ENCODE data around the gene LRRFIP1. TPM values are rescaled to one million over a fixed set of nuclear protein-coding genes. Genes with fewer than 3 reads are reported as not detected.

Gene LRRFIP1
- total and polyA plus RNA-seq, 2 of the 13 experiments (the other 11 are each of a cell fraction or from before 2014, with no cell fraction given), result 15.9 to 40.5 TPM

- no peak for TF ChIP-seq THAP7 (CRISPR knock-in tag; IDR thresholded peaks at IDR 0.05)
- TF ChIP-seq ZNF138 (CRISPR knock-in tag; IDR thresholded peaks at IDR 0.05; ENCODE audit: low read depth), result no peak
- TF ChIP-seq GPN1 (CRISPR knock-in tag; IDR thresholded peaks at IDR 0.05; ENCODE audit: borderline replicate concordance), result no peak
- TF ChIP-seq FOXP4 (CRISPR knock-in tag; IDR thresholded peaks at IDR 0.05), result peak; percentile 97
- TF ChIP-seq ZNF740 (CRISPR knock-in tag; IDR thresholded peaks at IDR 0.05), result no peak
- peak; percentile 85 for TF ChIP-seq ZKSCAN8 (CRISPR knock-in tag; IDR thresholded peaks at IDR 0.05; ENCODE audit: borderline replicate concordance)
- no peak for TF ChIP-seq MLXIP (CRISPR knock-in tag; IDR thresholded peaks at IDR 0.05; ENCODE audit: borderline replicate concordance)
- TF ChIP-seq ZFP37 (CRISPR knock-in tag; IDR thresholded peaks at IDR 0.05; ENCODE audit: borderline replicate concordance), result no peak
- peak; percentile 97 for TF ChIP-seq SALL1 (CRISPR knock-in tag; IDR thresholded peaks at IDR 0.05)
- no peak for TF ChIP-seq PAWR (CRISPR knock-in tag; IDR thresholded peaks at IDR 0.05; ENCODE audit: borderline replicate concordance)
- TF ChIP-seq IKZF1 (IDR thresholded peaks at IDR 0.05), result no peak
- TF ChIP-seq RARG (CRISPR knock-in tag; IDR thresholded peaks at IDR 0.05; ENCODE audit: low read depth), result no peak
- TF ChIP-seq ZFP82 (CRISPR knock-in tag; IDR thresholded peaks at IDR 0.05; ENCODE audit: borderline replicate concordance), result peak; percentile 72; the same call in 1 of the 2 replicates
- TF ChIP-seq NFAT5 (CRISPR knock-in tag; IDR thresholded peaks at IDR 0.05), result no peak
- TF ChIP-seq GLI4 (CRISPR knock-in tag; IDR thresholded peaks at IDR 0.05; ENCODE audit: borderline replicate concordance), result 0 out of 2 replicates have a peak, but pooled peaks have one; percentile 22
- TF ChIP-seq RFX1 (IDR thresholded peaks at IDR 0.05), result no peak
- peak; percentile 43; the same call in 1 of the 2 replicates for TF ChIP-seq ZNF235 (CRISPR knock-in tag; IDR thresholded peaks at IDR 0.05; ENCODE audit: borderline replicate concordance)
- TF ChIP-seq ZNF143 (CRISPR knock-in tag; IDR thresholded peaks at IDR 0.05), result no peak
Observed at GRCh38 chr2:237733677-237734300, 106.4 kb downstream of the LRRFIP1 start (continued).

Measured in HepG2 (cell line).